HCT116 (cell line): ENCODE data around the gene SUSD5. TPM values are rescaled to one million over a fixed set of nuclear protein-coding genes. Genes with fewer than 3 reads are reported as not detected.

Experiments used
- ATAC-seq: fragments of 200-7000 bp; cut with Tn5 transposase; 2 replicates; pipeline ENCODE4 v1.9.1; 2020; ENCODE audit warnings: mild to moderate bottlenecking, moderate library complexity
- BruUV-seq: library from RNA; stranded (reverse); fragments of 400-500 nt; replicated peaks from 2 replicates; lab custom pipeline; 2021; lab: Mats Ljungman, UMichigan
- CTCF ChIA-PET: fragments of 300-600 bp; sonication (Branson Sonifier 250); formaldehyde crosslinking; loops from one replicate; lab custom pipeline; 2021; ENCODE audit warnings: antibody characterized with exemption; lab: Charles Lee
- POLR2A ChIA-PET: fragments of 300-600, 350-600 bp; sonication (Branson Sonifier 250); formaldehyde crosslinking; loops from one replicate; lab custom pipeline; 2021; ENCODE audit warnings: antibody characterized with exemption; lab: Charles Lee
- RAD21 ChIA-PET, 2 experiments: fragments of 300-600 bp; sonication (Branson Sonifier 250); formaldehyde crosslinking; loops; one replicate each; lab custom pipeline; 2023; ENCODE audit warnings: low total read pairs in 2 of 2; ENCODE audit not compliant: uncharacterized antibody in 2 of 2, unreplicated experiment in 2 of 2, low non-redundant PET in 1 of 2; lab: Charles Lee
- DNase-seq: peaks from one replicate; pipeline ENCODE4 v3.0.0-alpha.2; 2010; ENCODE audit warnings: low read depth, low spot score
- H2AFZ ChIP-seq: fragments of 200-600 bp; shearing (Covaris generic), sonication (generic); 2 replicates; pipeline ENCODE4 v1.6.1; 2017; ENCODE audit warnings: low read depth, mixed run types, mixed read lengths, antibody characterized with exemption, low read length; ENCODE audit not compliant: poor library complexity, severe bottlenecking
- H3K27ac ChIP-seq: 2 replicates; pipeline ENCODE4 v1.5.1; 2012; ENCODE audit warnings: low read depth, low read length
- H3K27me3 ChIP-seq: fragments of 200-600 bp; sonication (generic); 2 replicates; pipeline ENCODE4 v1.6.1; 2016; ENCODE audit warnings: mixed run types, low read length, mixed read lengths; ENCODE audit not compliant: insufficient read depth
- H3K36me3 ChIP-seq, 2 experiments: fragments of 200-500 bp in 1 of 2; fragments of 200-600 bp in 1 of 2; sonication (Bioruptor generic) in 1 of 2; sonication (generic) in 1 of 2; 2 replicates each; pipeline versions ENCODE4 v1.5.1 to v1.6.1; 2014 to 2016; ENCODE audit warnings: low read length in 2 of 2, inconsistent platforms in 1 of 2, mixed read lengths in 1 of 2, mixed run types in 1 of 2; ENCODE audit not compliant: insufficient read depth in 2 of 2, control insufficient read depth in 1 of 2
- H3K4me1 ChIP-seq, 2 experiments: fragments of 200-600 bp in 1 of 2; sonication (generic) in 1 of 2; 2 replicates each; pipeline versions ENCODE4 v1.5.1 to v1.6.1; 2012 to 2017; ENCODE audit warnings: low read length in 2 of 2, inconsistent platforms in 1 of 2, mild to moderate bottlenecking in 1 of 2, mixed read lengths in 1 of 2, mixed run types in 1 of 2, moderate library complexity in 1 of 2; ENCODE audit not compliant: insufficient read depth in 2 of 2, control insufficient read depth in 1 of 2
- H3K4me2 ChIP-seq: fragments of 200-600 bp; sonication (generic); 2 replicates; pipeline ENCODE4 v1.6.1; 2017; ENCODE audit warnings: mixed run types, low read length, mixed read lengths
- H3K4me3 ChIP-seq, 2 experiments: fragments of 200-600 bp in 1 of 2; sonication (generic) in 1 of 2; replicated peaks in 1 of 2; 2 replicates each; pipeline ENCODE4 v1.5.1; 2011 to 2016; ENCODE audit warnings: low read length in 2 of 2, control low read depth in 1 of 2, low read depth in 1 of 2, mild to moderate bottlenecking in 1 of 2, mixed read lengths in 1 of 2, mixed run types in 1 of 2
- H3K79me2 ChIP-seq: fragments of 200-600 bp; sonication (generic); 2 replicates; pipeline ENCODE4 v1.6.1; 2017; ENCODE audit warnings: mild to moderate bottlenecking, mixed run types, low read length, moderate library complexity, mixed read lengths; ENCODE audit not compliant: insufficient read depth
- H3K9ac ChIP-seq: fragments of 200-600 bp; sonication (generic); 2 replicates; pipeline ENCODE4 v1.6.1; 2016; ENCODE audit warnings: low read length, mixed read lengths
- H3K9me2 ChIP-seq: fragments of 200-600 bp; sonication (generic), shearing (Covaris generic); 2 replicates; pipeline ENCODE4 v1.6.1; 2017; ENCODE audit warnings: mixed run types, mild to moderate bottlenecking, moderate library complexity; ENCODE audit not compliant: insufficient read depth
- H3K9me3 ChIP-seq, 2 experiments: fragments of 200-500 bp in 1 of 2; fragments of 200-600 bp in 1 of 2; sonication (Bioruptor generic) in 1 of 2; sonication (generic) in 1 of 2; 2 replicates each; pipeline ENCODE4 v1.6.1; 2014 to 2017; ENCODE audit warnings: low read length in 2 of 2, mixed read lengths in 2 of 2, inconsistent platforms in 1 of 2, low read depth in 1 of 2, mild to moderate bottlenecking in 1 of 2, mixed run types in 1 of 2, moderate library complexity in 1 of 2; ENCODE audit not compliant: control insufficient read depth in 1 of 2, insufficient read depth in 1 of 2
- H4K20me1 ChIP-seq: fragments of 200-600 bp; sonication (generic), shearing (Covaris generic); 2 replicates; pipeline ENCODE4 v1.6.1; 2017; ENCODE audit warnings: mixed run types, mild to moderate bottlenecking, moderate library complexity; ENCODE audit not compliant: insufficient read depth
- CBX3 ChIP-seq: IDR thresholded peaks from 2 replicates; pipeline ENCODE4 v1.6.1; 2012; ENCODE audit warnings: low read depth
- FOSL1 ChIP-seq: IDR thresholded peaks from 2 replicates; pipeline ENCODE4 v1.6.1; 2012; ENCODE audit warnings: low read depth
- JUND ChIP-seq: IDR thresholded peaks from 2 replicates; pipeline ENCODE4 v1.6.1; 2012
- MAX ChIP-seq: IDR thresholded peaks from 2 replicates; pipeline ENCODE4 v1.6.1; 2012
- POLR2A ChIP-seq: IDR thresholded peaks from 2 replicates; pipeline ENCODE4 v1.7.0; 2011; ENCODE audit warnings: borderline replicate concordance; ENCODE audit not compliant: insufficient read depth, insufficient read length; ENCODE audit errors: extremely low read depth
- POLR2AphosphoS5 ChIP-seq: IDR thresholded peaks from 2 replicates; pipeline ENCODE4 v1.6.1; 2011; ENCODE audit warnings: mild to moderate bottlenecking, low read depth, low read length, moderate library complexity
- RAD21 ChIP-seq: IDR thresholded peaks from 2 replicates; pipeline ENCODE4 v1.6.1; 2012; ENCODE audit warnings: low read depth, mild to moderate bottlenecking
- REST ChIP-seq: IDR thresholded peaks from 2 replicates; pipeline ENCODE4 v1.6.1; 2012; ENCODE audit warnings: low read depth
- SIN3A ChIP-seq: IDR thresholded peaks from 2 replicates; pipeline ENCODE4 v1.6.1; 2012; ENCODE audit warnings: low read depth
- SP1 ChIP-seq: IDR thresholded peaks from 2 replicates; pipeline ENCODE4 v1.6.1; 2012; ENCODE audit warnings: low read depth
- SRF ChIP-seq: IDR thresholded peaks from 2 replicates; pipeline ENCODE4 v1.6.1; 2012; ENCODE audit warnings: low read depth
- TCF7L2 ChIP-seq: IDR thresholded peaks from 2 replicates; pipeline ENCODE4 v1.7.0; 2011; ENCODE audit warnings: borderline replicate concordance, inconsistent platforms; ENCODE audit not compliant: insufficient read depth, insufficient read length; ENCODE audit errors: extremely low read depth
- YY1 ChIP-seq: IDR thresholded peaks from 2 replicates; pipeline ENCODE4 v1.6.1; 2011; ENCODE audit warnings: low read length, low read depth, moderate library complexity, mild to moderate bottlenecking; ENCODE audit not compliant: insufficient replicate concordance; ENCODE audit errors: extremely low read depth
- ZFX ChIP-seq: fragments of 450-650 bp; IDR thresholded peaks from 2 replicates; pipeline ENCODE4 v1.6.1; 2017
- intact Hi-C: fragments of 100-400 bp; cut with micrococcal nuclease; formaldehyde crosslinking; loops from 2 replicates; pipeline ENCODE4 v1.10.0; 2022
- total RNA-seq: library from RNA; stranded (reverse); gene quantifications from one replicate; pipeline ENCODE4 v1.2.1, GENCODE V29; 2021; ENCODE audit not compliant: unreplicated experiment

The SUSD5 gene
- total RNA-seq, 1 experiment from 2014 or later: not detected

GRCh38 chr3:33115024-33115768 lies 103.4 kb downstream of the SUSD5 start:
- no peaks in the 10 kb centered on the region for H3K36me3 ChIP-seq
- H3K4me1 ChIP-seq: peaks cover 17 to 24% of the 10 kb centered on the region in 2 experiments
- CTCF ChIA-PET: interaction anchor here (0.9 to 1.9 kb wide), 3 partner anchors 17 to 672 kb away, joined by 3 to 6 read pairs (median 4); no protein-coding TSS in a partner anchor
- peak overlapping the region; percentile 52 to 81 for H3K4me3 ChIP-seq
- POLR2A ChIA-PET: no interaction called here
- no peaks in the 10 kb centered on the region for H3K9me3 ChIP-seq
- H3K27ac ChIP-seq: peak overlapping the region; percentile 97
- no TSS peak for BruUV-seq
- intact Hi-C loops: no loop called here
- H3K4me2 ChIP-seq: peak overlapping the region; percentile 95
- TF ChIP-seq SIN3A (no peak), FOSL1 (peak; percentile 45; the same call in 1 of the 2 replicates), JUND (no peak; the same call in none of the 2 replicates), MAX (peak; percentile 53; the same call in 1 of the 2 replicates), SP1 (no peak), TCF7L2 (peak; percentile 77), RAD21 (0 out of 2 replicates have a peak, but pooled peaks have one; percentile 6), CBX3 (0 out of 2 replicates have a peak, but pooled peaks have one; percentile 22)
- TF ChIP-seq, all 23 proteins: peak for 5
- H3K79me2 ChIP-seq: peaks cover 5% of the 10 kb centered on the region; the same call in 1 of the 2 replicates
- H3K27me3 ChIP-seq: no peaks in the 10 kb centered on the region
- ATAC-seq (peak; percentile 18), DNase-seq (peak; percentile 40)
- no peaks in the 10 kb centered on the region for H3K9me2 ChIP-seq
- peak overlapping the region; percentile 75 for H2AFZ ChIP-seq
- H3K9ac ChIP-seq: peak overlapping the region; percentile 75
- RAD21 ChIA-PET: no interaction called here
- no peaks in the 10 kb centered on the region for H4K20me1 ChIP-seq

- CTCF ChIA-PET: interaction anchor here (1.0 to 1.9 kb wide), 2 partner anchors 17 to 258 kb away, joined by 4 to 6 read pairs; no protein-coding TSS in a partner anchor
- Histone ChIP-seq H3K9me2 (no peaks in the 10 kb centered on the region), H4K20me1 (no peaks in the 10 kb centered on the region), H3K27ac (peak overlapping the region; percentile 97), H3K79me2 (peaks cover 5% of the 10 kb centered on the region; the same call in 1 of the 2 replicates), H3K9me3 (no peaks in the 10 kb centered on the region), H3K4me2 (peak overlapping the region; percentile 95), H3K4me3 (peak overlapping the region; percentile 52 to 81), H2AFZ (peak overlapping the region; percentile 75), H3K27me3 (no peaks in the 10 kb centered on the region), H3K4me1 (peaks cover 17 to 24% of the 10 kb centered on the region in 2 experiments), H3K36me3 (no peaks in the 10 kb centered on the region), H3K9ac (peak overlapping the region; percentile 75)
- intact Hi-C loops: no loop called here
- ATAC-seq (no peak), DNase-seq (no peak)
- POLR2A ChIA-PET: interaction anchor here (1.2 to 1.3 kb wide), 3 partner anchors 11 to 684 kb away, joined by 3 read pairs; partner anchors contain the start of gene PDCD6IP
- no TSS peak for BruUV-seq
- RAD21 ChIA-PET: interaction anchor here in 1 of 2 experiments (1.3 kb wide), 1 partner anchor 18 kb away, joined by 3 read pairs; the partner anchor contains the start of genes GLB1 and TMPPE
- TF ChIP-seq REST (no peak), YY1 (no peak), POLR2A (no peak), ZFX (no peak), SRF (no peak), POLR2AphosphoS5 (no peak)
Measured at GRCh38 chr3:33114622-33115023, 104.0 kb downstream of the SUSD5 start.
